Kidney epithelial cell (primary cell): Measurements from ENCODE around the gene MGAT3. TPM values are rescaled to one million over a fixed set of nuclear protein-coding genes. Genes with fewer than 3 reads are reported as not detected.

Experiments used
- DNase-seq: peaks from one replicate; pipeline ENCODE4 v3.0.0-alpha.2; 2010; ENCODE audit warnings: low read depth
- H3K27me3 ChIP-seq: 2 replicates; pipeline ENCODE4 v1.6.0; 2011; ENCODE audit warnings: low read length; ENCODE audit not compliant: control insufficient read depth, insufficient read depth
- H3K36me3 ChIP-seq: 2 replicates; pipeline ENCODE4 v1.5.1; 2011; ENCODE audit warnings: low read length; ENCODE audit not compliant: control insufficient read depth, insufficient read depth
- H3K4me3 ChIP-seq: 2 replicates; pipeline ENCODE4 v1.5.1; 2011; ENCODE audit warnings: low read depth, mild to moderate bottlenecking, control low read depth, low read length
- total RNA-seq: library from RNA; depleted of rRNA; stranded (reverse); fragments of >200 nt; gene quantifications from 2 replicates; pipeline ENCODE4 v1.2.3, GENCODE V29; 2015
- TF ChIP-seq, protein P1 (sequence below): IDR thresholded peaks from 2 replicates; pipeline ENCODE4 v1.5.1; 2011; ENCODE audit warnings: mild to moderate bottlenecking, moderate library complexity, low read length, control low read depth, inconsistent platforms; ENCODE audit not compliant: insufficient read depth, poor library complexity, severe bottlenecking

The MGAT3 gene
- total RNA-seq, 1 donor from 2014 or later: 4.1 TPM

DNA sequence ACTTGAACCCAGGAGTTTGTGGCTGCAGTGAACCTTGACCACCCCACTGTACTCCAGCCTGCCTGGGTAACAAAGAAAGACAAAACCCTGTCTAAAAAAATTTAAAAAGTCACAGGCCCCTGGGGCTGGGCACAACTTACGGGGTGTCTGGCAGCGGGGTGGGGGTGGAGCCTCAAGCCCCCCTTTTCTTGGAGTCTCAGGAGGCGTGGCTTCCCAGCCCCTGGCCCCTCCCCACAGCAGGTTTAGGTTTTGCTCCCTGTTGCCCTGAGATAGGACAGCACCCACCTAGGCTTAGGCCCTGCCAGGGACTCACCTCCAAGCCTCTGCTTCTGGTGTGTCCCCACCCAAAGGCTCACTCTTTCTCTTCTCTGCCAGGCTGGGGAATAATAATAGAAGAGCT is 22.4 kb downstream of the MGAT3 start:
- DNase-seq: no peak
- Histone ChIP-seq H3K4me3 (no peak overlapping the region), H3K36me3 (no peaks in the 10 kb centered on the region), H3K27me3 (peaks cover 2% of the 10 kb centered on the region)
- TF ChIP-seq, protein P1, sequence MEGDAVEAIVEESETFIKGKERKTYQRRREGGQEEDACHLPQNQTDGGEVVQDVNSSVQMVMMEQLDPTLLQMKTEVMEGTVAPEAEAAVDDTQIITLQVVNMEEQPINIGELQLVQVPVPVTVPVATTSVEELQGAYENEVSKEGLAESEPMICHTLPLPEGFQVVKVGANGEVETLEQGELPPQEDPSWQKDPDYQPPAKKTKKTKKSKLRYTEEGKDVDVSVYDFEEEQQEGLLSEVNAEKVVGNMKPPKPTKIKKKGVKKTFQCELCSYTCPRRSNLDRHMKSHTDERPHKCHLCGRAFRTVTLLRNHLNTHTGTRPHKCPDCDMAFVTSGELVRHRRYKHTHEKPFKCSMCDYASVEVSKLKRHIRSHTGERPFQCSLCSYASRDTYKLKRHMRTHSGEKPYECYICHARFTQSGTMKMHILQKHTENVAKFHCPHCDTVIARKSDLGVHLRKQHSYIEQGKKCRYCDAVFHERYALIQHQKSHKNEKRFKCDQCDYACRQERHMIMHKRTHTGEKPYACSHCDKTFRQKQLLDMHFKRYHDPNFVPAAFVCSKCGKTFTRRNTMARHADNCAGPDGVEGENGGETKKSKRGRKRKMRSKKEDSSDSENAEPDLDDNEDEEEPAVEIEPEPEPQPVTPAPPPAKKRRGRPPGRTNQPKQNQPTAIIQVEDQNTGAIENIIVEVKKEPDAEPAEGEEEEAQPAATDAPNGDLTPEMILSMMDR: no peak

DNA sequence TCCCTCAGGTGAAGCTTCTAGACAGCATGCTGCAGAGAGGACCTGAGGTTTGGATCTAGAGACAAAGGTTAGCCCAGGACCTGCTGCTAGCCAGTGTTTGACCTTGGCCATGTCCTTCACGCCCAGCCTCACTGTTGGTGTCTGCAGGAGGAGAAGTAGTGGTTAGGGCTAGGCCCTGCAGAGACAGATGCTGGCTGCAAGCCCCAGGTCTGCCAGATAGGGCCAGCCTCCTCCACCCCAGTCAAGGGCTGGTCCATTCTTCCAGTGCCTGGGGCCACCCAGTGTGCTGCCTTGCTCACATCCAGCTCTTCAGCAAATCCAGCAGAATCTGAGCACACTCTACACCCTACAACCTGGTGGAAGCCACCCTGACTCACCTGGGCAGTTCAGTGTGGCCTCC is 23.7 kb downstream of the MGAT3 start:
- no peaks in the 10 kb centered on the region for H3K36me3 ChIP-seq
- TF ChIP-seq, protein P1: no peak
- no peak for DNase-seq
- H3K4me3 ChIP-seq: no peak overlapping the region
- peaks cover 2% of the 10 kb centered on the region for H3K27me3 ChIP-seq

DNA sequence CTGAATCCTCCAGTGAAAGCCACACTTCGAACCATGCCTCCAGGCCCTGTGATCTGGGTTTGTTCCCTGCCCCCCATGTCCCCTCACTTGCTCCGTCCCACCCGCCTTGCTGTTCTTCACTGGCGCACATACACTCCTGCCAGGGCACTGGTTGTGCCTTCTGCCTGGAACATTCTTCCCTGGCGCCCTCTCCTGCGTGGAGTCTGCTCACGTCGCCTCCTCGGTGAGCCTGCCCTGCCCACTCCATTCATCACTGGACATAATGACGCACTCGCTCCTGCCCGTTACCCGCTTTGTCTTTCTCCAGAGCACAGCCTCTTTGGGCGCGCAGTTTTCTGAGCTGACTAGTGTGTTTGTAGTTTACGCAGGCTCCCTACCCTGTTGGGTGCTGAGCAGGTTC is 24.2 kb downstream of the MGAT3 start:
- TF ChIP-seq, protein P1: no peak
- Histone ChIP-seq H3K4me3 (no peak overlapping the region), H3K27me3 (peaks cover 2% of the 10 kb centered on the region), H3K36me3 (no peaks in the 10 kb centered on the region)
- DNase-seq: no peak

DNA sequence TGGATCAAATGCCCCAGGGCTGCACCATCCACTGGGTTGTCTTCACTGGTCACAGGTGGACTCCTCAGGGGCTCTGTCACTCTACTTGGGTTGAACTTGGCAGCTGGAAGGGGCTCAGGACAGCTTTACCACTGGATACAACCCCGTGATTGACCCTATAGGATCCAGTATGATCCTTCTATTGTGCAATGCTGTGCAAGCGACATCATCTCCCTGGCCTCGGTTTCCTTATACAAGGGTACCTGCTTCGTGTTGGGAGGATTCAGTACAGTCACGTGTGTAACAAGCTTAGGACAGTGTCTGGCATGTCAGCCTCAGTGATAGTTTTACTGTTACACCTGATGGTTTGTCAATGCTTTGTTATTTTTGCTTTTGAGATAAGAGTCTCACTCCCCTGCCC is 24.8 kb downstream of the MGAT3 start:
- TF ChIP-seq, protein P1: no peak
- Histone ChIP-seq H3K4me3 (no peak overlapping the region), H3K27me3 (peaks cover 2% of the 10 kb centered on the region), H3K36me3 (no peaks in the 10 kb centered on the region)
- no peak for DNase-seq

DNA sequence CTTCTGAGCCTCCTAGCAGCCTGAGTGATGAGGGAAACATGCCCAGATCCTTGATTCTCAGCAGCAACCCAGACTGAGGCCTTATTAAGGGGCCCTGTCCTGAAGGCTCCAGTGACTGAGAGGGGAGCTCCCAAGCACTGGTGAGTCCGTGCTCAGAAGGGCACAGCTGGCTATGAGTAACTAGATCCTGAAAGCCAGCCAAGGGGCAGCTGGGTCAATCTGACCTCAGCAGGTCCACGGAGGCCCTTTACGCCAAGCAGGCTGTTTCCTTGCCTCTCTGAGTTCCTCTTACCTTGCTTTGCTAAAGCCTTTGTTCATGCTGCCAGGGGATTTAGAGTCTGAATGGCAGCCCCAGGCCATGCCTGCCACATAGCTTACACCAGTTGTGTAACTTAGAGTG is 26.0 kb downstream of the MGAT3 start:
- H3K27me3 ChIP-seq: peaks cover 2% of the 10 kb centered on the region
- DNase-seq: no peak
- no peaks in the 10 kb centered on the region for H3K36me3 ChIP-seq
- TF ChIP-seq, protein P1: no peak
- no peak overlapping the region for H3K4me3 ChIP-seq

DNA sequence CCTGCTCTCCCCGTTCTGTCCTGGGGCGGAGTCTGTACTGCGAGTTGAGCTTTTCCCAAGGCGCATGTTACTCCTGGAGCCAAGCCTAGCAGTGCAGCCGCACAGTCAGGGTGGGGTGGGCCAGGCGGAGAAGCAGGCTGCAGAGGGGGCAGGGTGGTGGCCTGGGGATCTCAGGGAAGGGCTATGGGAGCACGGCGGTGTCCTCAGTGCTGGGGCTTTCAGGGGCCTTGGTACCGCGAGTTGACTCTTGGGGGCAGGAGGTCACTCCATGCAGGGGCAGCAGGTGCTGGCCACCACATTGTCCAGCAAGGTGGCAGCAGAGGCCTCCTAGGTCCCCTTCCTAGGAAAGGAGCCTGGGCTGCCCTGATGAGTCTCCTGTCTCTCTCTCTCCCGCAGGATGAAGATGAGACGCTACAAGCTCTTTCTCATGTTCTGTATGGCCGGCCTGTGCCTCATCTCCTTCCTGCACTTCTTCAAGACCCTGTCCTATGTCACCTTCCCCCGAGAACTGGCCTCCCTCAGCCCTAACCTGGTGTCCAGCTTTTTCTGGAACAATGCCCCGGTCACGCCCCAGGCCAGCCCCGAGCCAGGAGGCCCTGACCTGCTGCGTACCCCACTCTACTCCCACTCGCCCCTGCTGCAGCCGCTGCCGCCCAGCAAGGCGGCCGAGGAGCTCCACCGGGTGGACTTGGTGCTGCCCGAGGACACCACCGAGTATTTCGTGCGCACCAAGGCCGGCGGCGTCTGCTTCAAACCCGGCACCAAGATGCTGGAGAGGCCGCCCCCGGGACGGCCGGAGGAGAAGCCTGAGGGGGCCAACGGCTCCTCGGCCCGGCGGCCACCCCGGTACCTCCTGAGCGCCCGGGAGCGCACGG is 30.4 kb downstream of the MGAT3 start:
- H3K27me3 ChIP-seq: peaks cover 2% of the 10 kb centered on the region
- DNase-seq: no peak
- H3K4me3 ChIP-seq: no peak overlapping the region
- TF ChIP-seq, protein P1: no peak
- H3K36me3 ChIP-seq: no peaks in the 10 kb centered on the region
